OCI-LY1 (cell line): ENCODE data around the gene UST.

ENCODE experiments used
- EZH2 ChIP-seq: fragments of 200-600 bp; sonication (generic), shearing (Covaris generic); IDR thresholded peaks from 2 replicates; pipeline ENCODE4 v1.8.0; 2017; ENCODE audit warnings: borderline replicate concordance, mixed run types, mild to moderate bottlenecking, antibody characterized with exemption, low read length, moderate library complexity, mixed read lengths
- TF ChIP-seq, protein P1 (sequence below): fragments of 200-600 bp; sonication (generic), shearing (Covaris generic); IDR thresholded peaks from 2 replicates; pipeline ENCODE4 v1.5.1; 2017; ENCODE audit warnings: mild to moderate bottlenecking, antibody characterized with exemption, low read length, moderate library complexity, mixed read lengths

DNA sequence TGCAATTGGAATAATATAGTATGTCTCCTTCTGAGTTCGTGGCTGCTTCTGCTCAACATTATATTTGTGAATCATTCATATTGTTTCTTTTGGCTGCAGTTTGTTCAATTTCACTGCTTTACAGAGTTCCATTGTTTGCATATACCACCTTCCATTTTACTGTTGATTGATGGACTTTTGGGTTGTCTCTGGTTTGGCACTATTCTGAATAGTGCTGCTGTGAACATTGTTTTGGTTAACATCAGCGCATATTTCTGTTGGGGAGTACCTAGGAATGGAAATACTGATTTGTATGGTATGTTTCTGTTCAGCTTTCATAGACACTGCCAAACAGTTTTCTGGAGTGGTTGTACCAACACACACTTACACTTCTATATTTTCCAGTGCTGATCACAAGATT, 46.9 kb downstream of the UST start:
- TF ChIP-seq, protein P1, sequence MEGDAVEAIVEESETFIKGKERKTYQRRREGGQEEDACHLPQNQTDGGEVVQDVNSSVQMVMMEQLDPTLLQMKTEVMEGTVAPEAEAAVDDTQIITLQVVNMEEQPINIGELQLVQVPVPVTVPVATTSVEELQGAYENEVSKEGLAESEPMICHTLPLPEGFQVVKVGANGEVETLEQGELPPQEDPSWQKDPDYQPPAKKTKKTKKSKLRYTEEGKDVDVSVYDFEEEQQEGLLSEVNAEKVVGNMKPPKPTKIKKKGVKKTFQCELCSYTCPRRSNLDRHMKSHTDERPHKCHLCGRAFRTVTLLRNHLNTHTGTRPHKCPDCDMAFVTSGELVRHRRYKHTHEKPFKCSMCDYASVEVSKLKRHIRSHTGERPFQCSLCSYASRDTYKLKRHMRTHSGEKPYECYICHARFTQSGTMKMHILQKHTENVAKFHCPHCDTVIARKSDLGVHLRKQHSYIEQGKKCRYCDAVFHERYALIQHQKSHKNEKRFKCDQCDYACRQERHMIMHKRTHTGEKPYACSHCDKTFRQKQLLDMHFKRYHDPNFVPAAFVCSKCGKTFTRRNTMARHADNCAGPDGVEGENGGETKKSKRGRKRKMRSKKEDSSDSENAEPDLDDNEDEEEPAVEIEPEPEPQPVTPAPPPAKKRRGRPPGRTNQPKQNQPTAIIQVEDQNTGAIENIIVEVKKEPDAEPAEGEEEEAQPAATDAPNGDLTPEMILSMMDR, result no peak
- TF ChIP-seq EZH2, result no peak
